Measurements from ENCODE around the gene EFNA2.
A peak's percentile ranks its signal among the peaks of the same experiment; 100 is the strongest.

Gene EFNA2

GRCh38 chr19:1247748-1248138, 37.9 kb upstream of the EFNA2 start:
- ChIA-PET CTCF (interaction anchor here (4.7 kb wide), 1 partner anchor 19 kb away, joined by 149 read pairs; the partner anchor contains the start of gene CIRBP), POLR2A (interaction anchor here (10.1 kb wide), 1 partner anchor 19 kb away, joined by 375 read pairs; the partner anchor contains the start of gene CIRBP)
- no peak for TF ChIP-seq ELF4 (IDR thresholded peaks at IDR 0.05)
- no peak for TF ChIP-seq BHLHE40 (IDR thresholded peaks at IDR 0.05; ENCODE audit: borderline replicate concordance)
- no peak for TF ChIP-seq L3MBTL2 (conservative IDR thresholded peaks at IDR 0.05)
- TF ChIP-seq SUZ12 (IDR thresholded peaks at IDR 0.05) = no peak
- TF ChIP-seq CTBP1 (IDR thresholded peaks at IDR 0.05; ENCODE audit: borderline replicate concordance) = no peak
- TF ChIP-seq SP1 (IDR thresholded peaks at IDR 0.05) = no peak
- TF ChIP-seq, protein P1, sequence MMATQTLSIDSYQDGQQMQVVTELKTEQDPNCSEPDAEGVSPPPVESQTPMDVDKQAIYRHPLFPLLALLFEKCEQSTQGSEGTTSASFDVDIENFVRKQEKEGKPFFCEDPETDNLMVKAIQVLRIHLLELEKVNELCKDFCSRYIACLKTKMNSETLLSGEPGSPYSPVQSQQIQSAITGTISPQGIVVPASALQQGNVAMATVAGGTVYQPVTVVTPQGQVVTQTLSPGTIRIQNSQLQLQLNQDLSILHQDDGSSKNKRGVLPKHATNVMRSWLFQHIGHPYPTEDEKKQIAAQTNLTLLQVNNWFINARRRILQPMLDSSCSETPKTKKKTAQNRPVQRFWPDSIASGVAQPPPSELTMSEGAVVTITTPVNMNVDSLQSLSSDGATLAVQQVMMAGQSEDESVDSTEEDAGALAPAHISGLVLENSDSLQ (IDR thresholded peaks at IDR 0.05) = no peak
- no peak for TF ChIP-seq ARNT (IDR thresholded peaks at IDR 0.05)
- no peak for DNase-seq (ENCODE audit: extremely low spot score)

GRCh38 chr19:1248139-1248785, 37.4 kb upstream of the EFNA2 start, which contains the start of gene MIDN:
Gene MIDN, plus strand, starts transcription at chr19:1248583. Its CDS starts 1,714 bp downstream, at chr19:1250297.
- CTCF ChIA-PET = interaction anchor here (1.0 kb wide), 1 partner anchor 18 kb away, joined by 5 read pairs; no protein-coding TSS in a partner anchor
- TF ChIP-seq L3MBTL2 (conservative IDR thresholded peaks at IDR 0.05) (no peak), FOXK2 (IDR thresholded peaks at IDR 0.05) (no peak), FOXA1 (IDR thresholded peaks at IDR 0.05) (no peak), HDGF (IDR thresholded peaks at IDR 0.05; ENCODE audit: borderline replicate concordance) (no peak), FOXM1 (IDR thresholded peaks at IDR 0.05; ENCODE audit: borderline replicate concordance) (no peak), ARNT (IDR thresholded peaks at IDR 0.05) (no peak), ZNF384 (IDR thresholded peaks at IDR 0.05) (no peak), LEF1 (IDR thresholded peaks at IDR 0.05; ENCODE audit: borderline replicate concordance) (no peak), SUZ12 (IDR thresholded peaks at IDR 0.05) (no peak), SP1 (IDR thresholded peaks at IDR 0.05) (no peak), BHLHE40 (IDR thresholded peaks at IDR 0.05; ENCODE audit: borderline replicate concordance) (no peak), NFRKB (IDR thresholded peaks at IDR 0.05) (no peak), TARDBP (IDR thresholded peaks at IDR 0.05) (no peak), CTBP1 (IDR thresholded peaks at IDR 0.05; ENCODE audit: borderline replicate concordance) (no peak), ELF4 (IDR thresholded peaks at IDR 0.05) (no peak)
- TF ChIP-seq, protein P1 (IDR thresholded peaks at IDR 0.05) = no peak
- POLR2A ChIA-PET = interaction anchor here (0.6 to 1.0 kb wide), 3 partner anchors 15 to 21 kb away, joined by 3 to 23 read pairs (median 3); partner anchors contain the start of gene CIRBP
- peak; percentile 49 for DNase-seq (ENCODE audit: extremely low spot score)

DNA sequence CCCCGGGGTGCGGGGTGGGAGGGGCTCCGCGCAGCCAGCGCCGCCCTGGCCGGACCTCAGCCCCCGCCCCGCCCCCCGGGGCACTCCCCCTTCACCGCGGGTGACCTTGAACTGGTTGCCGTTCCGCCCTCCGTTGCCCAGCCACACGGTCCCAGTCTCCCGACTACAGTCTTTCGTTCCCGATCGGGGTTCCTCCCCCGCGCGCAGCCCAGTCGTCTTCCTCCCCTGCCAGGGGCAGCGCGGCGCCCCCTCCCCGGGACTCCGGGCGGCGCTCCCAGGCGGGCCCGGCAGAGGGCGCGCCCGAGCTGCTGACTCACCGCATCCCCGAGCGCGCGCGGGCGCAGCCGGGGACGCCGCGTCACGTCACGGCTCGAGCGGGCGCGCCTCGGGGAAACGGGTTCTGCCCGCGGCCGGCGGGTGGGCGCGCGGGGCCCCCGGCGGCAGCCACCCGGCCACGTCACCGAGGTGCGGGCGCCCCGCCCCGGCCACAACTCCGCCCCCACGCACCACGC, 36.8 kb upstream of the EFNA2 start:
- peak; percentile 65 for DNase-seq (ENCODE audit: extremely low spot score)
- TF ChIP-seq FOXA1 (IDR thresholded peaks at IDR 0.05) (no peak), FOXM1 (IDR thresholded peaks at IDR 0.05; ENCODE audit: borderline replicate concordance) (peak; percentile 68)
- POLR2A ChIA-PET = interaction anchor here (0.6 to 1.0 kb wide), 3 partner anchors 15 to 20 kb away, joined by 3 to 23 read pairs (median 3); partner anchors contain the start of gene CIRBP
- CTCF ChIA-PET = interaction anchor here (1.0 kb wide), 1 partner anchor 18 kb away, joined by 5 read pairs; no protein-coding TSS in a partner anchor

GRCh38 chr19:1249298-1249989, 36.2 kb upstream of the EFNA2 start:
- POLR2A ChIA-PET = interaction anchor here (1.0 kb wide), 2 partner anchors 16 to 20 kb away, joined by 3 to 23 read pairs (median 12); partner anchors contain the start of gene CIRBP
- TF ChIP-seq ZNF384 (IDR thresholded peaks at IDR 0.05) (no peak), L3MBTL2 (conservative IDR thresholded peaks at IDR 0.05) (peak; percentile 75)
- peak; percentile 88 for DNase-seq (ENCODE audit: extremely low spot score)
- CTCF ChIA-PET = interaction anchor here (1.0 kb wide), 1 partner anchor 17 kb away, joined by 5 read pairs; no protein-coding TSS in a partner anchor

DNA sequence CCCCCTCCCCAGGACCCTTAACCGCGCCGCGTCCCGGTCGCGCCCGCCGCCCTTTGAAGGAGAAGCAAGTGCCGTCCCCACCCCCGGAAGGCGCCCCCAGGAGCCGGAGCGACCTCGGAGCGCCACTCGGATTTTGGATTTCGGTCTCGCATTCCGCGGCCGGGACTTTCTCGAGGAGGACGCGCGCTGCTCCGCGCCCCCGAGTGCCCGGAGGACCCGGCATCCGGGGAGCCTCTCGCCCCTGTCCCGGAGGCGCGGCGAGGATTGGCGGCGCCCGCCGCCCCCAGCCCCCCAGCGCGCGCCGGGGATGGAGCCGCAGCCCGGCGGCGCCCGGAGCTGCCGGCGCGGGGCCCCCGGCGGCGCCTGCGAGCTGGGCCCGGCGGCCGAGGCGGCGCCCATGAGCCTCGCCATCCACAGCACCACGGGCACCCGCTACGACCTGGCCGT, 35.7 kb upstream of the EFNA2 start:
- POLR2A ChIA-PET = interaction anchor here (1.0 kb wide), 2 partner anchors 16 to 19 kb away, joined by 3 to 12 read pairs; partner anchors contain the start of gene CIRBP
- no peak for DNase-seq (ENCODE audit: extremely low spot score)
- CTCF ChIA-PET = no interaction called here
- TF ChIP-seq FOXK2 (IDR thresholded peaks at IDR 0.05) = no peak
- TF ChIP-seq LEF1 (IDR thresholded peaks at IDR 0.05; ENCODE audit: borderline replicate concordance) = no peak
- TF ChIP-seq TARDBP (IDR thresholded peaks at IDR 0.05) = no peak
- TF ChIP-seq SUZ12 (IDR thresholded peaks at IDR 0.05) = no peak
- no peak for TF ChIP-seq ARNT (IDR thresholded peaks at IDR 0.05)
- TF ChIP-seq CTBP1 (IDR thresholded peaks at IDR 0.05; ENCODE audit: borderline replicate concordance) = no peak
- no peak for TF ChIP-seq NFRKB (IDR thresholded peaks at IDR 0.05)
- no peak for TF ChIP-seq ZNF384 (IDR thresholded peaks at IDR 0.05)
- TF ChIP-seq BHLHE40 (IDR thresholded peaks at IDR 0.05; ENCODE audit: borderline replicate concordance) = no peak
- TF ChIP-seq L3MBTL2 (conservative IDR thresholded peaks at IDR 0.05) = no peak
- TF ChIP-seq, protein P1 (IDR thresholded peaks at IDR 0.05) = no peak
- no peak for TF ChIP-seq FOXA1 (IDR thresholded peaks at IDR 0.05)
- no peak for TF ChIP-seq FOXM1 (IDR thresholded peaks at IDR 0.05; ENCODE audit: borderline replicate concordance)
- no peak for TF ChIP-seq SP1 (IDR thresholded peaks at IDR 0.05)
- TF ChIP-seq HDGF (IDR thresholded peaks at IDR 0.05; ENCODE audit: borderline replicate concordance) = no peak
- no peak for TF ChIP-seq ELF4 (IDR thresholded peaks at IDR 0.05)

All from HEK293T (cell line).